HG03575 (cell line): ENCODE measurements around the gene YWHAB.

Experiments used
- ATAC-seq: cut with Tn5 transposase; IDR thresholded peaks from one replicate; pipeline ENCODE4 v1.9.1; 2021; ENCODE audit not compliant: unreplicated experiment, insufficient number of reproducible peaks, low FRiP score; ENCODE audit errors: extremely low read depth

YWHAB gene

DNA sequence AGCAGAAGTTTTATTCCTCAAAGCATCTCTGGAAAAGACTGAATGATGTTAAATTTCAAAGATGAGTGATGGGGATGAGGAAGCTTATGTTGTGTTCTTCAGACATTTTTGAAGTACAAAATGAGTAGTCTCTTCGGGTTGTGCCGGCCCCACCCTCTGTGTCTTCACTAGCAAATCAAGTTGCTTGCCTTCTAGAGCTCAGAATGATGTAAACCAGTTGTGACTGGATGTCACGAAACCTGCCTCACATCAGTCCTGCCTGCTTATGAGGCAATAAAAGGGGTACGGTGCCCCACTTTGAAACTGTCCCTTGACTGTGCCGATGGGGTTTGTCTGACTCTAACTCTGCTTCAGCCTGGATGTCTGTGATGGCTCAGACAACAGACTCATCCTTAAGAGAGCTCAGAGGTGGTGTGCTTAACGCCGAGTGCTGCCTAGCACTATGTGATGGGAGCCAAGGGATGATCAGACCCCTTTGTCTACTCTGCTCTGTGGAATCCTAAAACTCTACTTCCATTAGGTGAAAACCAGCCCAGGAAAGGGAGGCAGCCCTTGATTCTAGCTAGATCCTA lies 55.7 kb downstream of the YWHAB start:
- ATAC-seq, result no peak

GRCh38 chr20:44942264-44942973 lies 56.9 kb downstream of the YWHAB start:
- ATAC-seq, result no peak

- ATAC-seq, result no peak
These were observed 58.3 kb downstream of the YWHAB start for GRCh38 chr20:44943828-44944227.

GRCh38 chr20:44945261-44945660 lies 59.8 kb downstream of the YWHAB start:
- no peak for ATAC-seq

- ATAC-seq, result no peak
These were observed 60.9 kb downstream of the YWHAB start for GRCh38 chr20:44946271-44946852.

DNA sequence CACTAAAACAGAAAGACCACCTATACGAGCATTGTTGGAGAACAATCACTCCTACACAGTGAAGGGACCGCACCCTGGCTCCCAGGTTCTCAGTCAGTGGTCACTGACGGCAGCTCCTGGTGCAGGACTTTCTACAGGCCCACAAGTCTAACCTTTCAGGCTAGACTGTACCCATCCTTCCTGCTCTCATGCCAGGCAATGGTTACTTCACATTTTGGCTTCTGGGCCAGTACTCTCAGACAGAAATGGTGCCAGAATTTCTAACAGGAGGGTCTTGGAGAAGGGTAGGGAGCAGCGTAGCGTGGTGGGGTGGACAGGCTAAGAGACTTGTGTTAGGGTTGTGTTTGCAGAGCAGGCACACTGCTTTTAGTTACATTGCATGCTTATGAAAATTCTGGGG lies 62.6 kb downstream of the YWHAB start:
- no peak for ATAC-seq

DNA sequence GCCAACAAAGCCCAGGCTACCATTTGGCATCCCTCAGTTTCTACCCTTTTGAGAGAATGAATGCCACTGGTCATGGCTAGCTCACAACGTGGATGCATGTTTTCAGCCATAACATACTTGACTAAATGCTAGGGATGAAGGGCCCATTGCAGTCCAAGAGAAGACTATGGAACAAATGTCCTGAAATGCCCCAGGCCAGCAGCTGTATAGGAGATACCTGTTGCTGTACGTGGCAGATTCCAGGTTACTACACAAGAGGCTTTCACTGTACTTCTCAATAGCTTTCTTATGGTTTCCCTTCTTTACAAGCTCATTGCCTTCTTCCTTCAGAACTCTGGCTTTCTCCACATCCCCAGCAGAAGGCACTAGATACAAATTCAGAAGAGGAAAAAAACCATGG lies 63.0 kb downstream of the YWHAB start:
- ATAC-seq, result no peak

GRCh38 chr20:44950368-44950767 lies 64.9 kb downstream of the YWHAB start:
- no peak for ATAC-seq

GRCh38 chr20:44952731-44953130 lies 67.2 kb downstream of the YWHAB start:
- no peak for ATAC-seq

- ATAC-seq, result no peak
These were observed 68.7 kb downstream of the YWHAB start for GRCh38 chr20:44954211-44954610.

GRCh38 chr20:44955270-44955669 lies 69.8 kb downstream of the YWHAB start:
- ATAC-seq, result no peak

- ATAC-seq, result no peak
These were observed 70.9 kb downstream of the YWHAB start for GRCh38 chr20:44956410-44956809.
